Tibial nerve (tissue), 4 donors: Measurements from ENCODE around the gene R3HCC1L. TPM values are rescaled to one million over a fixed set of nuclear protein-coding genes. Genes with fewer than 3 reads are reported as not detected.

Experiments used
- DNase-seq, 2 donors: peaks; one replicate each; pipeline ENCODE4 v3.0.0-alpha.2; 2019; ENCODE audit warnings: low spot score in 2 of 2
- H3K27ac ChIP-seq, 4 donors: fragments of 200-600 bp; sonication (generic) in 3 of 4; one replicate each; pipeline ENCODE4 v1.5.1; 2017 to 2019; ENCODE audit warnings: mild to moderate bottlenecking in 1 of 4
- H3K27me3 ChIP-seq, 2 donors: fragments of 200-600 bp; sonication (generic) in 1 of 2; one replicate each; pipeline versions ENCODE4 v1.5.1 to v1.6.0; 2017 to 2019
- H3K36me3 ChIP-seq, 3 donors: fragments of 200-600 bp; sonication (generic); one replicate each; pipeline ENCODE4 v1.5.1; 2018 to 2019
- H3K4me1 ChIP-seq, 4 donors: fragments of 200-600 bp; sonication (generic) in 3 of 4; one replicate each; pipeline ENCODE4 v1.5.1; 2017 to 2019
- H3K4me3 ChIP-seq, 4 donors: fragments of 200-600 bp; sonication (generic) in 3 of 4; one replicate each; pipeline ENCODE4 v1.5.1; 2017 to 2019; ENCODE audit warnings: mild to moderate bottlenecking in 1 of 4, moderate library complexity in 1 of 4
- H3K9me3 ChIP-seq, 4 donors: fragments of 200-600 bp; sonication (generic) in 3 of 4; one replicate each; pipeline ENCODE4 v1.5.1; 2017 to 2019
- CTCF ChIP-seq, 5 experiments: fragments of 200-600 bp in 3 of 5; fragments of 450-650 bp in 2 of 5; sonication (generic) in 3 of 5; IDR thresholded peaks; one replicate each; pipeline ENCODE4 v1.5.1; 2016 to 2019; ENCODE audit warnings: antibody characterized with exemption in 5 of 5, mild to moderate bottlenecking in 3 of 5, moderate library complexity in 2 of 5
- EP300 ChIP-seq, 2 donors: sonication (generic); formaldehyde crosslinking; IDR thresholded peaks; one replicate each; pipeline ENCODE4 v1.6.1; 2017; ENCODE audit warnings: antibody characterized with exemption in 2 of 2, mild to moderate bottlenecking in 1 of 2
- POLR2A ChIP-seq, 2 donors: fragments of 450-650 bp; IDR thresholded peaks; one replicate each; pipeline ENCODE4 v1.6.1; 2017; ENCODE audit warnings: antibody characterized with exemption in 2 of 2, mild to moderate bottlenecking in 2 of 2, moderate library complexity in 2 of 2
- WGBS, 2 donors: methylation state at CpG; one replicate each; pipeline ENCODE4 v1.1.5; 2018; 5-methylcytosine and 5-hydroxymethylcytosine counted together
- total RNA-seq, 4 donors: library from RNA; depleted of rRNA; stranded (reverse); fragments of >200 nt; gene quantifications; one replicate each; pipeline ENCODE4 v1.1.0, GENCODE V29; 2016

Gene R3HCC1L
- total RNA-seq, 4 donors from 2014 or later: 10.8 to 15.1 (median 13.5) TPM

DNA sequence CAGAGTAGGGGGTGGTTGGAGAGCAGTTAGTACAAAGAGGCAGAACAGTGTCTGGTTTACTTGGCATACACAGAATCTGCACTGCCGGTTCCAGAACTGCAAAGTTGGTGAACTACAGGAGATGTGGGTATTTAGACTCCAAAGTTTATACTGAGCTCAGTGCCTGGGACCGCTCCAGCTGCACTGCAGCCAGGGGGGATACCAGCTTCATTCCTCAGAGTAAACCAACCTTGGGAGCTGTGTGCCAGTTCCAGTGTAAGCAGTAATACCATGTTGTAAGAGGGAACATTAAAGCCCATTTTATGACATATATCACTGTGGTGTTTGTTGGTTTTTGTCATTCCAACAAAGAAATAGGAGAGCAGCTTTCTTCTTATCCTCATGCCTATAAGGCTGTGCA, 110.1 kb downstream of the R3HCC1L start:
- DNase-seq: no peak
- Histone ChIP-seq H3K4me1 (peaks cover 0 to 34% (median 7%) of the 10 kb centered on the region in 4 donors), H3K4me3 (no peak overlapping the region), H3K9me3 (no peaks in the 10 kb centered on the region), H3K27ac (no peak overlapping the region), H3K27me3 (no peaks in the 10 kb centered on the region), H3K36me3 (peaks cover 0 to 67% (median 0%) of the 10 kb centered on the region in 3 donors)
- TF ChIP-seq CTCF (IDR thresholded peaks at IDR 0.05) (no peak), POLR2A (IDR thresholded peaks at IDR 0.05) (no peak), EP300 (IDR thresholded peaks at IDR 0.05) (no peak)
- 79 to 94% methylated on average over 2 of the region's 2 CpGs for WGBS, 2 donors

DNA sequence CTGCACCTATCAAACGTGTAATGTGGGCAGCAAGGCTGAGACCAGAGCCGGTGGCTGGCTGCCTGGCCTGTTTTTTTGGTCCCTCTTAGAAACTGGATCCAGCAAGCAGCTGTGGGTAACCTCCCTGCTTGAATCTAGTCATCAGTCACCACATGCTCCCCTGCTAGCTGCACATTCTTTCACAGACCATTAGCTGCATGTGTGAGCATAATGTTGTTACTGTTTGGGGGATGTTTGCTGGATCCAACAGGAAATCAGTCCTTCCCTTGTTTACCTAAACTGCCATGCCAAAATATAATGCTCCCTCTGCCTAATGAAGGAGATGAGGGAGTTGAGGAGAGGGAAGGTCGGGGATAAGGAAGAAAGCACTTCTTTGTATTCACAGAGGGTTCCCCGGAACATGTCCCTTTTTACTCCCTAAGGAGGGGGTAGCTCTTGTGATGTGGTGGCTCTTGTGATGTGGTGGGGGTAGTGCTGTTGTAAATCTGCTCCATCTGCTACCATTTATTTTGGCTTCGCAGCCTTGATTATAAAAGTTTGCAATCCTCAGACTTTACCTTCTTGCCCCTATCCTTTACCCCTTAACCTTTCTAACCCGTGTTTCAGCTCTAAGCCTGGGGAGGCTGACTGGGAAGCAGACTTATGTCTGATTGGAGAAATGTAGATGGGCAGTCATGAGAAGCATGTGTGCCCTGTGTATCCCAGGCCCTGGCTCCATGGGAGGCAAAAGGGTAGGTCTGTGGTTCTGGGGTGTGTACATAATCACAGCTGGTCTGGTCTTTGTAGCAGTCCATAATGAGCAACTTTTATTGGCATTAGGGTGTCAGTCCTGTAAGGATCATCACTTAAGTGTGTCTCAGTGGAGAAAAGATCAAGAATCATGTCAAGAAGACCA, 112.7 kb downstream of the R3HCC1L start:
- H3K4me1 ChIP-seq: peaks cover 0 to 34% (median 7%) of the 10 kb centered on the region in 4 donors
- DNase-seq: no peak

DNA sequence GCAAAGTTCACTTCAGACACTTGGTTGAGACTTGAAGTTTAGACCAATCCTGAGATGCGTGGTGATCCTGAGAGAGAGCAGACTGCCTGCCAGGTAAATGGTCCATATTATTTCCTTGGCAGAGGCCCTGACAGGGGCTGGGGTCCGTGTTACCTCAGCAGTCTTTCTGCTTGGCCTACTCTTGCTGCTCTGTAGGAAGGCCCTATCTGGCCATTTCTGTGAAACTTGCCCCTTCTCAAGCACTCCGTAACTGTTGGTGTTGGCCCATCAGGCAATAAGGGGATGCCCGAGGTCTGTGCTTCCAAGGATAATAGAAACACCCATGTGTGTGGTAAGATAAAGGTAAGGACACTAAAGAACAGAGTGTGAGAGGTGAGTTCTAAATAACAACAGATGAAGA, 113.6 kb downstream of the R3HCC1L start:
- Histone ChIP-seq H3K4me3 (no peak overlapping the region), H3K36me3 (peaks cover 0 to 88% (median 0%) of the 10 kb centered on the region in 3 donors), H3K4me1 (peaks cover 0 to 34% (median 7%) of the 10 kb centered on the region in 4 donors), H3K27me3 (no peaks in the 10 kb centered on the region), H3K9me3 (no peaks in the 10 kb centered on the region), H3K27ac (peak overlapping the region in 2 of 4 donors; percentile 26 to 80)
- WGBS, 2 donors: 93% methylated on average over 4 of the region's 4 CpGs
- TF ChIP-seq POLR2A (IDR thresholded peaks at IDR 0.05) (no peak), EP300 (IDR thresholded peaks at IDR 0.05) (no peak), CTCF (IDR thresholded peaks at IDR 0.05) (no peak)
- no peak for DNase-seq

More for the DNA sequence above, 112.7 kb downstream of the R3HCC1L start:
- Histone ChIP-seq H3K9me3 (no peaks in the 10 kb centered on the region), H3K36me3 (peaks cover 0 to 80% (median 0%) of the 10 kb centered on the region in 3 donors), H3K4me3 (no peak overlapping the region), H3K27ac (peak overlapping the region in 2 of 4 donors; percentile 26 to 80), H3K27me3 (no peaks in the 10 kb centered on the region)
- 27 to 33% methylated on average over 6 of the region's 6 CpGs for WGBS, 2 donors
- TF ChIP-seq EP300 (IDR thresholded peaks at IDR 0.05): peak in 1 of 2 donors; percentile 69
- no peak for TF ChIP-seq POLR2A (IDR thresholded peaks at IDR 0.05)

DNA sequence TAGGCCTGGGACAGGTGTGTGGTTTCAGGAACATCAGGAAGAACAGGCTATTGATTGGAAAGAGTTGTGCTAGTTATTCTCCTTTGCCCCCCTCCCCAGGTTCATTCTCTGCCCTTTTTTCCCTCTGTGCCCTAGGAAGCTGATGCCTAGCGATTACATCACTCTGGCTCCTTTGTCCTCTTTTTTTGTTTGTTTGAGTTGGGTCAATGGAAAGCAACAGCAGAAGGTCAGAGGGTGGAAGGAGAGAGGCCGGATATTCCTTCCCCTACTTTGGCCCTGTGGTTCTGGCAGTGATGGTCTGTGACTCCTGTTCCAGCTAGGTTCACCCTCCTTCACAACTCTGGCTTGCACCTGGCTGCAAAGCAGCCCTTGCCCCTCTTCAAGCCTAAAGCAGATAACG, 114.7 kb downstream of the R3HCC1L start:
- 53 to 67% methylated on average over 3 of the region's 3 CpGs for WGBS, 2 donors
- Histone ChIP-seq H3K27ac (no peak overlapping the region), H3K4me3 (no peak overlapping the region), H3K9me3 (no peaks in the 10 kb centered on the region), H3K27me3 (no peaks in the 10 kb centered on the region), H3K36me3 (peaks cover 0 to 94% (median 0%) of the 10 kb centered on the region in 3 donors), H3K4me1 (peaks cover 0 to 34% (median 7%) of the 10 kb centered on the region in 4 donors)
- TF ChIP-seq CTCF (IDR thresholded peaks at IDR 0.05) (no peak), POLR2A (IDR thresholded peaks at IDR 0.05) (no peak), EP300 (IDR thresholded peaks at IDR 0.05) (no peak)
- no peak for DNase-seq

- no peak for DNase-seq
- Histone ChIP-seq H3K27ac (no peak overlapping the region), H3K9me3 (no peaks in the 10 kb centered on the region), H3K4me1 (peaks cover 0 to 24% (median 5%) of the 10 kb centered on the region in 4 donors), H3K27me3 (no peaks in the 10 kb centered on the region), H3K4me3 (no peak overlapping the region), H3K36me3 (peaks cover 0 to 93% (median 0%) of the 10 kb centered on the region in 3 donors)
- WGBS, 2 donors: 72 to 77% methylated on average over 8 of the region's 8 CpGs
- TF ChIP-seq EP300 (IDR thresholded peaks at IDR 0.05): no peak
- TF ChIP-seq POLR2A (IDR thresholded peaks at IDR 0.05): no peak
- TF ChIP-seq CTCF (IDR thresholded peaks at IDR 0.05): no peak
These were observed 116.9 kb downstream of the R3HCC1L start for GRCh38 chr10:98251399-98251798.
